ENCODE data around the gene SFTPD.

Gene SFTPD

GRCh38 chr10:79980711-79981110 is 31.8 kb upstream of the SFTPD start:
- Histone ChIP-seq H3K4me3 (ENCODE audit: low read length) (no peak overlapping the region), H3K9me2 (replicated peaks; ENCODE audit: control insufficient read depth, low read length) (no peaks in the 10 kb centered on the region), H3K27me3 (ENCODE audit: control insufficient read depth, low read length) (peaks cover 30% of the 10 kb centered on the region), H3K9me3 (ENCODE audit: control insufficient read depth, insufficient read depth, low read length) (no peaks in the 10 kb centered on the region), H4K20me1 (ENCODE audit: control insufficient read depth, insufficient read depth, low read depth, low read length) (no peaks in the 10 kb centered on the region), H3K27ac (ENCODE audit: low read depth, low read length) (no peak overlapping the region), H3K79me2 (ENCODE audit: control insufficient read depth, low read length) (no peaks in the 10 kb centered on the region), H3F3A (ENCODE audit: control insufficient read depth, insufficient read depth) (no peaks in the 10 kb centered on the region), H3K36me3 (ENCODE audit: control insufficient read depth, low read length) (no peaks in the 10 kb centered on the region), H3K4me1 (ENCODE audit: control insufficient read depth, low read length) (no peaks in the 10 kb centered on the region), H3K4me2 (ENCODE audit: low read length) (no peak overlapping the region)
- TF ChIP-seq CTCF (IDR thresholded peaks at IDR 0.05; ENCODE audit: low read depth, low read length, poor library complexity, severe bottlenecking): no peak
- TF ChIP-seq EZH2phosphoT487 (IDR thresholded peaks at IDR 0.05; ENCODE audit: borderline replicate concordance, low read length): no peak

- Histone ChIP-seq H3K4me3 (ENCODE audit: low read length) (no peak overlapping the region), H4K20me1 (ENCODE audit: control insufficient read depth, insufficient read depth, low read depth, low read length) (no peaks in the 10 kb centered on the region), H3F3A (ENCODE audit: control insufficient read depth, insufficient read depth) (no peaks in the 10 kb centered on the region), H3K4me2 (ENCODE audit: low read length) (no peak overlapping the region), H3K4me1 (ENCODE audit: control insufficient read depth, low read length) (no peaks in the 10 kb centered on the region), H3K9me3 (ENCODE audit: control insufficient read depth, insufficient read depth, low read length) (no peaks in the 10 kb centered on the region), H3K79me2 (ENCODE audit: control insufficient read depth, low read length) (no peaks in the 10 kb centered on the region), H3K27ac (ENCODE audit: low read depth, low read length) (no peak overlapping the region), H3K9me2 (replicated peaks; ENCODE audit: control insufficient read depth, low read length) (no peaks in the 10 kb centered on the region), H3K36me3 (ENCODE audit: control insufficient read depth, low read length) (no peaks in the 10 kb centered on the region), H3K27me3 (ENCODE audit: control insufficient read depth, low read length) (peaks cover 27% of the 10 kb centered on the region)
- TF ChIP-seq CTCF (IDR thresholded peaks at IDR 0.05; ENCODE audit: low read depth, low read length, poor library complexity, severe bottlenecking) (no peak), EZH2phosphoT487 (IDR thresholded peaks at IDR 0.05; ENCODE audit: borderline replicate concordance, low read length) (no peak)
Observed at GRCh38 chr10:79979976-79980687, 31.2 kb upstream of the SFTPD start.

GRCh38 chr10:79979310-79979975 is 30.5 kb upstream of the SFTPD start:
- Histone ChIP-seq H3K4me1 (ENCODE audit: control insufficient read depth, low read length) (no peaks in the 10 kb centered on the region), H3K4me2 (ENCODE audit: low read length) (no peak overlapping the region), H3F3A (ENCODE audit: control insufficient read depth, insufficient read depth) (no peaks in the 10 kb centered on the region), H3K27ac (ENCODE audit: low read depth, low read length) (no peak overlapping the region), H3K4me3 (ENCODE audit: low read length) (no peak overlapping the region), H3K79me2 (ENCODE audit: control insufficient read depth, low read length) (no peaks in the 10 kb centered on the region), H4K20me1 (ENCODE audit: control insufficient read depth, insufficient read depth, low read depth, low read length) (no peaks in the 10 kb centered on the region), H3K36me3 (ENCODE audit: control insufficient read depth, low read length) (no peaks in the 10 kb centered on the region), H3K9me2 (replicated peaks; ENCODE audit: control insufficient read depth, low read length) (no peaks in the 10 kb centered on the region), H3K9me3 (ENCODE audit: control insufficient read depth, insufficient read depth, low read length) (no peaks in the 10 kb centered on the region), H3K27me3 (ENCODE audit: control insufficient read depth, low read length) (peaks cover 23% of the 10 kb centered on the region)
- no peak for TF ChIP-seq CTCF (IDR thresholded peaks at IDR 0.05; ENCODE audit: low read depth, low read length, poor library complexity, severe bottlenecking)
- TF ChIP-seq EZH2phosphoT487 (IDR thresholded peaks at IDR 0.05; ENCODE audit: borderline replicate concordance, low read length): no peak
